Stomach (tissue), 4 donors: ENCODE results near the gene FKBP9.

Experiments
- EP300 ChIP-seq: sonication (generic); formaldehyde crosslinking; IDR thresholded peaks from one replicate; pipeline ENCODE4 v1.6.1; 2017; ENCODE audit warnings: antibody characterized with exemption
- POLR2A ChIP-seq, 4 donors: fragments of 450-650 bp; IDR thresholded peaks; one replicate each; pipeline ENCODE4 v1.6.1; 2016; ENCODE audit warnings: antibody characterized with exemption in 4 of 4, control low read depth in 2 of 4, mild to moderate bottlenecking in 1 of 4, moderate library complexity in 1 of 4
- POLR2AphosphoS5 ChIP-seq, 3 donors: sonication (generic); formaldehyde crosslinking; IDR thresholded peaks; one replicate each; pipeline ENCODE4 v1.6.1; 2016; ENCODE audit warnings: antibody characterized with exemption in 3 of 3
- TF ChIP-seq, protein P1 (sequence below), 7 experiments: fragments of 450-650 bp in 4 of 7; fragments of 200-600 bp in 3 of 7; sonication (generic) in 3 of 7; IDR thresholded peaks; one replicate each; pipeline ENCODE4 v1.5.1; 2016 to 2019; ENCODE audit warnings: antibody characterized with exemption in 7 of 7, control low read depth in 2 of 7, mild to moderate bottlenecking in 1 of 7

DNA sequence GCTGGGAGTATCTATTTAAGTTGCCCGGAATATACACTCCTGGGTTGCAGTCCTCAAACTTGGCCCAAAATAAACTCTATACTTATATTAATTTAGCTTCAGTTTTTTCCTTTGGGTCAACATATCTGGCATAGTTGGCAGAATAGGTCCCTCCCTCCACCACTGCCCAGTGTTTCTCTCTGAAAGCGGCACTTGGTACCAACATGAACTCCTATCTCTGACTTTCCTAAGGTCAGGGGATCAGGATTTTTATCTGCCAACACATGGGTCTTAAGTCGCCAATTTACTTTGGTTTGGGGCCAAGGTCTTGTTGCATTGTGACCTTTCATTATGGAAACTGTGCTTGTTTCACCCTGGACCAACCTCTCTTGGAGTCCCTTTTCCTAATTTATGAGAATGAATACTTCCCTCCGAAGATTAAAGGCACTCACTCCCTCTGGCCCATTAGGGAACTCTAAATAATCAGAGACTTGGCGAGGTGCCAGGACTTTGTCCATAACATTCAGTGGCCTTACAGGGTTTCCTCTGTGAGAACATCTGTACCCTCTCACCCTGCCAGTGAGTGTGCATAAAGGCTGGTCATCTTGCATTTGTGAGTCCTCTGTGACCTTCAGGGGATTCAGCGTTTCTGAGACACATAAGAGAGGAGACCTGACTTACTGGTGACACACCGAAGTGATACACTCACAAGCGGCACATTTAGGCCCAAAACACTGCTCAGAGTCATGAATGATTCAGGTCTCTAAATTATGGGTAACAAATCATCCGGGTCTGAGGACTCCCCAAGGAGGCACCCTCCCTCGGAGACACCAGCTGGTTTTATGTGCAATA, 19.7 kb upstream of the FKBP9 start:
- TF ChIP-seq, protein P1, sequence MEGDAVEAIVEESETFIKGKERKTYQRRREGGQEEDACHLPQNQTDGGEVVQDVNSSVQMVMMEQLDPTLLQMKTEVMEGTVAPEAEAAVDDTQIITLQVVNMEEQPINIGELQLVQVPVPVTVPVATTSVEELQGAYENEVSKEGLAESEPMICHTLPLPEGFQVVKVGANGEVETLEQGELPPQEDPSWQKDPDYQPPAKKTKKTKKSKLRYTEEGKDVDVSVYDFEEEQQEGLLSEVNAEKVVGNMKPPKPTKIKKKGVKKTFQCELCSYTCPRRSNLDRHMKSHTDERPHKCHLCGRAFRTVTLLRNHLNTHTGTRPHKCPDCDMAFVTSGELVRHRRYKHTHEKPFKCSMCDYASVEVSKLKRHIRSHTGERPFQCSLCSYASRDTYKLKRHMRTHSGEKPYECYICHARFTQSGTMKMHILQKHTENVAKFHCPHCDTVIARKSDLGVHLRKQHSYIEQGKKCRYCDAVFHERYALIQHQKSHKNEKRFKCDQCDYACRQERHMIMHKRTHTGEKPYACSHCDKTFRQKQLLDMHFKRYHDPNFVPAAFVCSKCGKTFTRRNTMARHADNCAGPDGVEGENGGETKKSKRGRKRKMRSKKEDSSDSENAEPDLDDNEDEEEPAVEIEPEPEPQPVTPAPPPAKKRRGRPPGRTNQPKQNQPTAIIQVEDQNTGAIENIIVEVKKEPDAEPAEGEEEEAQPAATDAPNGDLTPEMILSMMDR (IDR thresholded peaks at IDR 0.05) = no peak
- TF ChIP-seq EP300 (no peak), POLR2A (IDR thresholded peaks at IDR 0.05) (no peak), POLR2AphosphoS5 (IDR thresholded peaks at IDR 0.05) (peak in 1 of 3 donors; percentile 22)
